Stimulated activated naive CD4-positive, alpha-beta T cell (primary cell): ENCODE measurements around the gene FTH1.

ENCODE experiments used
- DNase-seq, 6 experiments: peaks; one replicate each; lab custom pipeline; 2025; lab: John Stamatoyannopoulos, UW

The FTH1 gene

DNA sequence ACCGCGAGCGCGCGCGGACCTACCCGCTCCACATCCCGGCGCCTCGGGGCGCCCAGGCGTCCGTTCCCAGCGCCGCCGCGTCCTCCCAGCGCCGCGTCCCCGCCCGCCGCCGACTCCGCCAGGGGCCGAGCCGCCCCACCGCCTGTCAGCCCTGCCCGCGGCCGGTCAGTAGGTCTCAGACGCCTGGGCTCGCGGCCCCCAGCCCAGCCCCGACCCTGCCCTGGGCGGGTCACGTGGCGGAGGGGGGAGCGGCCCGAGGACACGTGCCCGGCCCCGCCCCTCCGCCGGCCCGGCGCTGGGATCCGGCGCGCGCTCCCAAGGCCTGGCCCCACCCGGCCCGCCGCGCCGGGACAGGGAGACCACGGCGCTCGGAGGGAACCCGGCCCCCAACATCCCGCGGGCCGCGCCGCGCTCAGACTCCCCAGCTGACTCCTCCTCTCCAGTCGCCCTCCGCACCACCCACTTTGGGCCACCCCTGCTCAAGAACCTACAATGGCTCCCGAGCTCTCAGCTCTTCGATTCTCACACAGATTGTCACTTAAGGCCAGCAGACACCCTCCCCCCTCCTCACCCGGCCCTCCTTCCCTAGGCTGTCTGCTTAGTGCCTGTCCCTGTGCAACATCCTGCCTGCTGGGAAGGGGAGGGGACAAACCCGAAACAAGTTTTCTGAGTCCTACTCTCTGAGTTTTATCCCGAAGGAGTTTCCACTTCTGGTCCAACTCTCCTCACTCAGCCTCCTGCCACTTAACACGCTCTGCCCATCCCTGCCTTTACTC is 49.9 kb downstream of the FTH1 start, which contains the start of gene RAB3IL1:
Gene RAB3IL1, minus strand, starts transcription at position 233 of the 776 bp plus-strand sequence. Its CDS starts 199 bp downstream, at position 34.
- no peak for DNase-seq

DNA sequence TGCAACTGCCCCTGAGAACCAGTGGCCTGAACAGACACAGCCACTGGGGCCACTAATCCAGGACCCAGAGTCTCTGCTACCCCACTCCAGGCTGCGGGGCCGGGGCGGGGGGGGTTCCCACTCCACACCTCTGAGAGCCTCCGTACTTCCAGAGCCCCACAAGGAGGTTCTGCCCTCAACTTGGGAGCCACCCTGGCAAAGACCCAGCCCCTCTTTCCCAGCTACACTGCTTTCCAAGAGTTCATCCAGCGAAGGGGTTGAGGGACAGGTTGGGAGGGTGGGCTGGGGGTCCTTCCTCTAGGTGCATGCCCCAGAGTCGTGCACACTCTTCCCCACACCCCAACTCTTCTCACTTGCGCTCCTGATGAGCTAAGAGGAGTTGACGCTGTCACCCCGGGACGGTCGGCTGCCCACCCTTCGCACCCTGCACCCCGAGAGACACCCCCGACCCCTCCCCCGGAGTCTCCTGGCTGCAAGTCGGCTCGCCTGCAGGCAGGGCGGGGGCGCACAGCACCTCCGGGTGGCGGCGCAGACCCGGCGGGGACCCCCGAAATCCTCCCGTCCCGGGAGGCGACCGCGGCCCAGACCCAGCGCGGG is 50.6 kb downstream of the FTH1 start:
- no peak for DNase-seq

DNA sequence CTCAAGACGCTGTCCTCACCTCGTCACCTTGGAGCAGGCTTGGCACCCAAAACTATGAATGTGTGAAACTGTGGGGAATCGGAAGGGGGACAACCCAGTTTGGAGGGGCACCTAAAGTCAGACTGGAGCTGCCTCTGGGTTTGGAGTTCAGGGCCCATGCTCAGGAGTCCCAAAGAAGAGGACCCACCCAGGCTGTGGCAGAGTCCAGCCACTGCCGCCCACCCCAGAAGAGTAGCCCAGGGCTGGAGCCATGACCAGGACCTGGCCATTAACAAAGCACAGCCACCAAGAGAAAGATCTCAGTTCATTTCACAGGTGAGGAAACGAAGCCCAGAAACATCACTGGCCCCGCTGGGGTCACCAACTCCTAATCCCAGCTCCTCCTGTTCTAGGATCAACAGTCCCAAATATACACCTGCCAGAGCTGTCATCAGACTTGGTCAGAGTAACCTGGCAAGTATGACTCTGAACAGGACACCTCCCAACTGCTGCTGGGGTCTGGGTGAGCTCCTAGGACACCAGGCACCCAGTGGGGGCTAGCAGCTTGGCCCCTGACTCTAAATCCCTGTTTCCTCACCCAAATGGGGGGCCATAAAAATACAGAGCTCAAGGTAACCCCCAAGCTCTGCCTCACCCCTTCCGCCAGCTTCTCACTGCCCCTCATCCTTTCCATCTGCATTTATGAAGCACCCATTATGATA is 52.8 kb downstream of the FTH1 start:
- DNase-seq, result no peak
